DMS153 treated with DMSO at 0.1 percent for 48 hours (cell line): ENCODE measurements around the gene CELA3A.
"Not testable (repeated sequence)": the region's sequence is repeated elsewhere in the genome, so short reads cannot be mapped to it uniquely, and the experiment has no call there.

Source experiments
- DNase-seq: peaks from one replicate; lab custom pipeline; 2025; ENCODE audit not compliant: unreplicated experiment; lab: John Stamatoyannopoulos, UW

CELA3A gene, protein sequence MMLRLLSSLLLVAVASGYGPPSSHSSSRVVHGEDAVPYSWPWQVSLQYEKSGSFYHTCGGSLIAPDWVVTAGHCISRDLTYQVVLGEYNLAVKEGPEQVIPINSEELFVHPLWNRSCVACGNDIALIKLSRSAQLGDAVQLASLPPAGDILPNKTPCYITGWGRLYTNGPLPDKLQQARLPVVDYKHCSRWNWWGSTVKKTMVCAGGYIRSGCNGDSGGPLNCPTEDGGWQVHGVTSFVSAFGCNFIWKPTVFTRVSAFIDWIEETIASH

DNA sequence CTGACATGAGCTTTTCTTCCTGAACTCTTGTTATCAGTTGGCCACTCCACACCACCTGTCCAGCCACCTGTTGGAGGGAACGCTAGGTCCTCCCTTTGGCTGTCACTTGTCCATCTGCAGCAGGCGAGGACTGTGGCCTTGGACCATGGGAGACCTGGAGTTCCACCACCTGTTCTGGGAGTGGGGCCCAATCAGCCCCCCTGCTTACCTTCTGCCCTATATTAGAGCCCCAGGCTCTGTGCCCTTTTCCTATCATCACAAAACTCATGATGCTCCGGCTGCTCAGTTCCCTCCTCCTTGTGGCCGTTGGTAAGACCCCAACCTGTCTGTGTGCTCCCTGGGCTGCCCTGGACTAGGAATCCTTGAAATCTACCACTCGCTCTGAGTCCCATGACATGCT, at the start of gene CELA3A:
Gene CELA3A (plus strand): TSS at position 249 of the 400 bp plus-strand sequence. CDS start 18 bp downstream, at position 267.
- DNase-seq, result no peak

DNA sequence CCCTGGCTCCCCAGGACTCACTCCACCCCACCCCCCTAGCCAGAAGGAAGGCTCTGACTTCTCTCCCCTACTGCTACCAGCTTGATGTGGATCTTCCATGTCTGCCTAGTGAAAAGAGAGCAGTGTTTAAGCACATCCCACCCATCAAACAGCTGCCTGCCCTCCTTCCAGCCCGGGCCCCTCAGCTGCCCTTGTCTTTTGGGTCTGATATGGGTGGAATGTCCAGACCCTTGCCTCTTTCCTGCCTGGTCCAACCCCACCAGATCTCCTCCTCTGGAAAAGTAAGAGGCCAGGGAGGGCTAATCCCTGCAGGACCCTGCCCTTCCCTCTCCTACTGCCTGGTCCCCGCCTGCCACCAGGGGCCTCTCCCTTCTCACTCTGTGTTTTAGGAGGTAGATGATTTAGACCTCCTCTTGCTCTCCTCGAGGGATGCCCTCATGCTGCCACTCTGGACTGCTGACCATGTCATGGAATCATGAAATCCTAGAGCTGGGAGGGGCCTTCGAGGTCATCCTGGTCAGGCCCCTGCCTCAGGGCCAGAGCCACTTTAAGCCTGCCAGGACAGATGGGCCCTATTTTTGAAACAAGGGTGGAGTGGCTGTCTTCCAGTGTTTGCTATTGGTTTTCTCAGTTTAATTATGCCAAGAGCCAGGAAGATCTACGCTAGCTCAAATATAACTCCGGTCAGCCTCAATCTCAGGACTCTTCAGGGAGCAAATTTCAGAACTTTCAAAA, 48.5 kb upstream of the CELA3A start:
- DNase-seq, result no peak

DNA sequence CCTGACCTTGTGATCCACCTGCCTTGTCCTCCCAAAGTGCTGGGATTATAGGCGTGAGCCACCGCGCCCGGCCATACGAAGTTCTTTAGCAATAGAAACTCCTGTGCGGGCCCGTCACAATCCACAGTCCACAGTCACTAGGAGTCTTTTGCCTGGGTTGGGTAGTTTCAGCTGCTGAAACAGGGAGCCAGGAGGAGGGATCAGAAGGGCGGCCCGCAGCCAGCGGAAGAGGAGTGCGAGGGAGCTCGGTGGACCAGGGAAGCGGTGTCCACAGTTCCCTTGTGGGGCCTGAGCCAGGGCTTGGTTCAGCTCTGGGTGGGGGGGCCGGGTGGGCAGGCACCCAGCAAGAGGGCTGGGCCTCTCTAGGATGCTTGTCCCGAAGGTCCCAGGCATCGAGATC, 46.4 kb upstream of the CELA3A start:
- DNase-seq, result no peak

DNA sequence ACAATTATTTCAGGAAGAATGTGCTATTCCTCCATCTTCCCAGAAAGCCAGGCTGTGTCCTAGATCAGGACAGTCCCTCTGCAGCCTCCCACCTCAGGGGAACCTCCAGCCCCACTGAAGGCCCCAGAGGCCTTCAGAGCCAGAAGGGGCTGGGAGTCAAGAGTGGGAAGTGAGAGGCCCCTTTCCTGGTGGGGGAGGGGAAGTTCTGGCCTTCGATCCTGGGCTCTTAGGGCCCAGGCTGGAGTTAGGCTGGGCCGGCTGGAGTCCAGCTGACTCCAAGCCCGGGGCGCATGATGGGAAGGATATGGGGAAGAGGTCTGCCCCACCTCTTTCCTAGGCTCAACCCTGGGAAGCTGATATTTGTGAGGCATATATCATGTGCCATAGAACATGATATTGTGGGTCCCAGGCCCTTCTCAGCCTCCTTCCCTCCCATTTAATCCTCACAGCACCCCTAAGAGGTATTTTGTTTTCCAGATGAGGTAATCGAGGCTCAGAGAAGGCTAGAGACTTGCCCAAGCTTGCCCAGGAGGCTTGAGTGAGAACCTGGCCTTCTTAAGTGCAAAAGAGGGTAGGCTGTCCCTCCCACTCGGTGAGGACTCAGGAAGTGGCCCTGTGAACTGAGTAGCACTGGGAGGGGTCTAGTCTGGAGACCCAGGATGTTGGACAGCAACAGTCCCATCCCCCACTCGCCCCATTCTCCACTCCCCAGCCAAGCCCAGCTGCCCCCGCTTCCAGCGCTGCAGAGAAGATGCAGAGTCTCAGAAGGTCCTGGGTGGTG, 45.8 kb upstream of the CELA3A start:
- DNase-seq, result no peak

DNA sequence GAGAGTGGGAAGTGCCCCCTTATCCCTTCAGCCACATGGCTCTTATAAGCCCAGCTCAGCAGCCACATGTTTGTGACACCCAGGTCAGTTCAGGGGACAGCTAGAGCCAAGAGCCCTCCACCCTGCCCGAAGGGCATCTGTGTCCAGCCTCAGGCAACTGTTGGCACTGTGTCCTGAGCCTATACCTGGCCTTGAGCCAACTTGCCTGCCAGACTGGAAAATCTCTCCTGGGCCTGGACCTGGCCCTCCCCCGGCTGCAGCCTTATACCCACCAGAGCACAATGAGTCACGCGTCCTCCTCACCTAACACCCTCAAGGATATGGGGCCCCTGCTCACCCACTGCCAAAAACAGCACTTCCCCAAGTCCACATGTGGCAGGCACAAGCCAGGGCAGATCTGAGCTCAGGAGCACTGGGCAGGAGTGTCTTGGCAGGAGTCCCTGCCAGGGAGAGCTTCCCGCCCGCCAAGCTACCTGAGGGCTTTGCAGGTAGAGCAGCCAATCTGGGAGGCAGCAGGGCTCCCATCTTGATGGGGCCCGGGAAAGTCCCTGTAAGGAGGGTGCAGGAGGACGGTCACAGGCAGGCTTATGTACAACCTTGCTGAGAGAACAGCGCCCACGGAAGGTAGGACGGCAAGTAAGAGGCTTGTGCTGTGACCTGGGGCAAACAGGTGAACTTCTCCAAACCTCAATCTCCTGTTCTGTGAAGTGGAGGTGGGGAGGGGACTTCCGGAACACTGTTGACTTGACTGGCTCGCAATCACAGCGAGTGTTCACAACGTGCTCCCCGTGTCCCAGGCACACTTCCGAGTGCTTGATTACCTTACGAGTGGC, 44.5 kb upstream of the CELA3A start:
- peak; percentile 69 for DNase-seq

DNA sequence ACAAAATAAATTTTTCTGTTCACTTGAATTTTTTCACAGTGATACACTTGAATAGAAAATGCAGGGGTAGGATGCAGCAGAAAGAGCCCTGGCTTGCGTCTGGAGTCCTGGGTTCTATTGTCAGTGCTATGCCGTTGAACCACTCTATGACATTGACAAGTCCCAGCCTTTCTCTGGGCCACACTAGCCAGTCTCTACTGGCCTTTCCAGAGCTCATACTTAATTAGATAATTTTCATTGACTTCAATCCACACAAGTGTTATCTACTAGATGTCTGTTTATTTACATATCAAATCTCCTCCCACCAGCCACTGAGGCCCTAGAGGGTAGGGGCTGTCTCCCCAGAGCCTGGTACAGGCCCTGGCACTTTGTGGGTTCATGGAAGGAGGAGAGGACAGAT, 40.1 kb upstream of the CELA3A start:
- DNase-seq, result no peak

DNA sequence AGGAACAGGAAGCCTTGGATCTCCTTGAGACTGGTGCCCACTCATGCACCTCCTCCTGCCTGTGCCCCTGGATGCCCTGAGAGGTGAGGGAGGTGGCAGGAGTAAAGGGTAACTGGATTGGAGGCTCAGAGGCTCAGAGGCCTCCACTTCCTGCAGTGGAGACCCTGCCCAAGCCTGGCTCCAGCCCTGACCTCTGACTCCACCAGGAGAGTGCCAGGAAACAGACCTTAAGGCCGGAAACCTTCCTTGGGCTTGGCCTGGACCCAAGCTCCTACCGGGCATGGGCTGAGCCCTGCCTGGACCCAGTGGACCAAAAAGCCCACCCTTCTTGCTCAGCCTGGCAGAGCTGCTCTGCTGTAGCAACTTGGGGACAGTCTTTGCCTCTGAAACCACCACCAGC, 39.7 kb upstream of the CELA3A start:
- no peak for DNase-seq

DNA sequence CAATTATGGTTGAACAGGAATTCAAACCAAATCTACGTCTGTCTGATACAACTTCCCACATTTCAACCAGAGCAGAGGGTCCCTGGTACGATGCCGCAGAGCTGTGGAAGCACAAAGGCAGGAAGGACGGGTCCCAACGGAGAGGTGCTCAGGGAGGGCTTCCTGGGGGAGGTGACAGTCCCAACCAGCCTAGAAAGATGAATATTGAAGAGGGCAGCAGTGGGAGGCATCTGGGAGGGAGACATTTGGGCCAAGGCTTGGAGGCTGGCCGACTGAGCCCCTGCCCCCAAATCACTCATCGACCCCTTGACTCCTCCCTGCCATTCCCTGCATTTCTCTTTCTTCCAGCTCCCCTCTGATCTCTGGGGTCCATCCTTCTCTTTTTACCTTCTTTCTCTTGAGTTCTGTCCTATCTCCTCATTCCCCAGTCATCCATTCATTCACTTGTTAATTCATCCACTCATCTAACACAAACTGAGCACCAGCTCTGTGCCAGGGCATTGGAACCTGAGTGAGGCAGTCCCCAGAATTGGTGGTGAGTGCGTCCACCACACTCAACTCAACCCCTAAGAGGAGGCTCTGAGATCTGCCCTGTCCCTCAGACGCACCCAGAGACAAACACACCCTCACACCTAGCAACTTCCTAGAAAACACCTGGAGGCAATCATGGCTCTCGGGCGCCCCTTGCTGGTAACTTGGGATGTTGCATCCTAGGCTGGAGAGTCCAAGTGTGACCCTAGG, 37.8 kb upstream of the CELA3A start:
- DNase-seq, result peak; percentile 49

DNA sequence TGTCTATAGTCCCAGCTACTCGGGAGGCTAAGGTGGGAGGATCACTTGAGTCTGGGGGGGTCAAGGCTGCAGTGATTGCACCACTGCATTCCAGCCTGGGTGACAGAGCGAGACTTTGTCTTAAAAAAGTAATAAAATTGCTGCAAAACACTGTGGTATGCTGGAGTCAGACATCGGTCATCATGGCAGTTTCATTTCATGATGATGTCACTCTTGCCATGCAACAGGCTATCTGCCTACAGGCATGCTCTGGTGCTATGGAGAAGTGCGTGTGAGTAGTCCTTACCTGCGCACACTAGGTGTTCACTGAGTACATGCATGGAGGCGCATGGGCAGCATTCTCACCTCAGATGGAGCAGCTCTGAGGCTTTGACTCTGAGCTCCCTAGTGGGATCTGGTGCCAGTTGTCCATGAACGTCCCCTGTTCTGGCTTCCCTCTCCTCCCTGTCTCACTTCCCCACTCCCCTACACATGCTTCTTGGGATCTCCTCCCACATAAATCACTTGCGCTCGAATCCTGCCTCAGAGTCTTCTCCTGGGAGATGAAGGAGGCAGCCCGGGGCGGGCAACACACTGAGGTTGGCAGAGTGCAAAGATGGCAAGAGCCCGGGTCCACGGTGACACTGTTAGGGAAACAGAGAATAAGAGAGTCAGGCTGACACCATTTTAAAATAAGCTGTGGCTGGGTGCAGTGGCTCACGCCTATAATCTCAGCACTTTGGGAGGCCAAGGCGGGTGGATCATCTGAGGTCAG, 35.0 kb upstream of the CELA3A start:
- no peak for DNase-seq

DNA sequence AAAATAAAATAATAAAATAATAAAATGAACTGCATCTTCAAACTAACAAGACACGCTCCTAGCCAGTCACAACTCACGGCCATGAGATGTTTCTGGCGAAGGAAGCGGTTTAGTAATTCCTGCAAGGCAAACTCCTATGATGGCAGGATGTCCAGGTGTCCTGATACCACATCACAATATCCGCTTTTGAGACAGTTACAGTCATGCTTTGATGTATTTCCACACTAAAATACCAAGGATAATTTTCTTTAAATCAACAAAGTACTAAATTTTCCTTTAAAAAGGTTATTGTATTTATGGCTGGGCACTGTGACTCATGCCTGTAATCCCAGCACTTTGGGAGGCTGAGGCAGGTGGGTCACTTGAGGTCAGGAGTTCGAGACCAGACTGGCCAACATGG, 34.2 kb upstream of the CELA3A start:
- DNase-seq, result not testable (repeated sequence)

DNA sequence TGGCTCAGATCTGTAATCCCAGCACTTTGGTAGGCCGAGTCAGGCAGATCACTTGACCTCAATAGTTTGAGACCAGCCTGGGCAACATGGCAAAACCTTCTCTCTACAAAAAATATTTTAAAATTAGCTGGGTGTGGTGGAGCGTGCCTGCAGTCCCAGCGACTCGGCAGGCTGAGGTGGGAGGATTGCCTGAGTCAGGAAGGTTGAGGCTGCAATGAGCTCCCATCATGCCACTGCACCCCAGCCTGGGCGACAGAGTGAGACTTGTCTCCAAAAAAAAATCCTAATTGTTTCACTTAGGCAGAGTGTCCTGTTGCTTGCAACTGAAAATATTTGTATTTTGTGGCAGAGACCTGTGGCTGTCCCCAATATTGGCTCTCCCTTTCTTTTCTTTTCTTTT, 32.4 kb upstream of the CELA3A start:
- DNase-seq, result not testable (repeated sequence)

DNA sequence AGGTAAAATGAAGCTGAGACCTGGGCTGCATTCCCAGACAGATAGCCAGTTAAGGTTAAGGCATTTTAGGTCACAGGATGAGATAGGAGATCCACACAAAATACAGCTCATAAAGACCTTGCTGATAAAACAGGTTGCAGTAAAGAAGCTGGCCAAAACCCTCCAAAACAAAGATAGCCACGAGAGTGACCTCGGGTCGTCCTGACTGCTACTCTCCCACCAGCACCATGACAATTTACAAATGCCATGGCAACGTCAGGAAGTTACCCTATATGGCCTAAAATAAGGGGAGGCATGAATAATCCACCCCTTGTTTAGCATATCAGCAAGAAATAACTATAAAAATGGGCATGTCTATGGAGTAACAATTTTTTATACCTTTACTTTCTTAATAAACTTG, 30.9 kb upstream of the CELA3A start:
- DNase-seq, result not testable (repeated sequence)

DNA sequence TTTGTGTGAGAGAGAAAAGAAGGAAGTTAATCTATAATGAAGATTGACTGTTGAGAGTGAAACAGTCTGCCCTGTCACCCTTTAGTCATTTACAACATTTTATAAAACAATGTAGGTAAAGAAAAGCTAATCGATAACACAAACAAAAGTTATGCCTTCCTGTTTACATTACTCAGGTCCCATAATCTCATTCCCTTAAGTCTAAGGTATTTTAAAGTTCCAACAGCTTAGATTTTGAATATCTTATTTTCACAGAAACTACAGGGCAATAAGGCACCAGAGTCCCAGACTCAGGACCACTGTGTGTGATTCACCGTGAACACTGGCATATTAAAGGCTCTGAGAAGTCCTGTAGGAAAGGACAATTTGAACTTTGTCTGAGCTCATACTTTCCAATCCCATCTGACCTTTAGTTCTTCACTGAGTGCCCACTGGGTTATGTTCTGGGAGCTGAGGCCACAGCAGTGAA, 28.4 kb upstream of the CELA3A start:
- DNase-seq, result not testable (repeated sequence)

DNA sequence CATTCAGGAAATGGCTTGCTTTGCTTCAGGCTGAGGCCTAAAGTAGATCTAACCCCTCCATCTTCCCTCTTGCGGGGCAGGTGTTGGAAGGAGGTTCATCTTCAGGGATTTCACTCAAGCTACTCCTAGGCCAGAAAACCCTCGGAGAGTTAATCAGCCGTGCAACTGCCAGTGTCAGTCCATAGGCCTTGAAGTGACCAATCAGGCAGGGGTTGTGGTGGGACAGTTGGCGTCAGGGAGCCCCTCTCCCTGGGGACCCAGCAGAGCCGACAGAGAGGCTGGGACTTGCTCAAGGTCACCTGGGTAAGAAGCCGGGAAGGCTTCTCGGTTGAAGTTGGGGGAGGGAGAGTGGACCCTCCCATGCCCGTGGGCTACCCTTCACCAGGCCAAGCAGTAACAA, 27.5 kb upstream of the CELA3A start:
- DNase-seq, result not testable (repeated sequence)

DNA sequence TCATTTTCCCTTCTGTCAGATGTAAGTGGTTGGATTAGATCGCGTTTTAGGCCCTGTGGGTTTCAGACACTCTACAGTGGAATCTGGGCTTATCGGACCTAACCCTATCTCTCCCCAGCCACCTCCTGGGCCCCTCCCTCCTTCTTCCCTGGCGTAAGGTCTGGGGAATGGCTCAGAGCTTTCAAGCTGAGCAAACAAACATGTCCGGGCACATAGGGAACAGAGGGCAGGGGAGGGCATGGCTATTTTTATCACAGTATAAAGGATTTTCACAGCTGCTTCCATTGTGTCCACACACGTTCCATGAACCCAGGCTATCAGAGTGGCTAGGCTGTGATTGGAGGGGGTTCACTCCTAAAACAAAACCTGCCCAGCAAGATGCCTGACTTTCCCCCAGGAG, 26.8 kb upstream of the CELA3A start:
- DNase-seq, result peak; percentile 29

DNA sequence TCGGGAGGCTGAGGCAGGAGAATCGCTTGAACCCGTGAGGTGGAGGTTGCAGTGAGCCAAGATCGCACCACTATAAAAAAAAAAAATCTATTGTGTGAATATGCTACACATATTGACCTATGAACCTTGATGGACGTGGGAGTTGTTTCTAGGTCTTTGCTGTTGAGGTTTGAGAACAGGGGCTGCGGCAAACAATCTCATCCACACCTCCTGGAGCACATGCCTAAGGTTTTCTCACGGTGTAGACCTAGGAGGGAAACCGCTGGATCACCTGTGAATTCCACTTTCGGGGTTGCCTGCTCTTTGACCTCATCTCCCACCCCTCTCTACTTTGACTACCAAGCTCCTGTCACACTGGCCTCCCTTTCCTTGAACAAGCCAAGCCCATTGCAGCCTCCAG, 26.2 kb upstream of the CELA3A start:
- not testable (repeated sequence) for DNase-seq

DNA sequence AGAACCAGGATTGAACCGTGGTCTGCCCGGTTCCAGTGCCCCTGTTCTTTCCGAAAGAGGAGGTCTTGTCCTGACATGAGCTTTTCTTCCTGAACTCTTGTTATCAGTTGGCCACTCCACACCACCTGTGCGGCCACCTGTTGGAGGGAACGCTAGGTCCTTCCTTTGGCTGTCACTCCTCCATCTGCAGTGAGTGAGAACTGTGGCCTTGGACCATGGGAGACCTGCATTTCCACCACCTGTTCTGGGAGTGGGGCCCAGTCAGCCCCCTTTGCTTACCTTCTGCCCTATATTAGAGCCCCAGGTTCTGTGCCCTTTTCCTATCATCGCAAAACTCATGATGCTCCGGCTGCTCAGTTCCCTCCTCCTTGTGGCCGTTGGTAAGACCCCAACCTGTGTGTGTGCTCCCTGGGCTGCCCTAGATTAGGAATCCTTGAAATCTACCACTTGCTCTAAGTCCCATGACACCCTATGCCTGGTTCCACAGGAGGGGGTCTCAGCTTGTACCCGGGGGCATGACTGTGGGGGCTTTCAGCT, 24.7 kb upstream of the CELA3A start, which contains the start of gene CELA3B:
Gene CELA3B (plus strand): TSS at position 320 of the 537 bp plus-strand sequence. CDS start 18 bp downstream, at position 338.
- DNase-seq, result not testable (repeated sequence)

DNA sequence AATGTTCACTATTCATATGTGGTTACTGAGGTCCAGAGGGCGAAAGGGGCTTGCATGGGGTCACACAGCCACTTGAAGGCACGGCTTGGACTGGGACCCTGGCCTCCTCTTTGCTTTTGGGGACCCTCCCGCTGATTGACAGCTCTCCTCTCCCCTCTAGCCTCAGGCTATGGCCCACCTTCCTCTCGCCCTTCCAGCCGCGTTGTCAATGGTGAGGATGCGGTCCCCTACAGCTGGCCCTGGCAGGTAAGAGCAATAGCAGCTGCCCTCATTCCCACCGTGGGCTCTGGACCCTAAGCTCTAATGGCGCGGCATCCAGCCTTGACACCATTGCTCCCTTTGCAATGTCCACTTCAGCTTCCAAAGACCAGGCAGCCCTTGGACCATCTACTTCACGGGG, 23.2 kb upstream of the CELA3A start:
- DNase-seq, result not testable (repeated sequence)
